Measurements from ENCODE around the gene CLN6. TPM values are rescaled to one million over a fixed set of nuclear protein-coding genes. Genes with fewer than 3 reads are reported as not detected.
"Not testable (repeated sequence)": the region's sequence is repeated elsewhere in the genome, so short reads cannot be mapped to it uniquely, and the experiment has no call there.

The CLN6 gene
- total RNA-seq, 3 donors from 2014 or later, result 20.1 to 39.2 (median 31.0) TPM

DNA sequence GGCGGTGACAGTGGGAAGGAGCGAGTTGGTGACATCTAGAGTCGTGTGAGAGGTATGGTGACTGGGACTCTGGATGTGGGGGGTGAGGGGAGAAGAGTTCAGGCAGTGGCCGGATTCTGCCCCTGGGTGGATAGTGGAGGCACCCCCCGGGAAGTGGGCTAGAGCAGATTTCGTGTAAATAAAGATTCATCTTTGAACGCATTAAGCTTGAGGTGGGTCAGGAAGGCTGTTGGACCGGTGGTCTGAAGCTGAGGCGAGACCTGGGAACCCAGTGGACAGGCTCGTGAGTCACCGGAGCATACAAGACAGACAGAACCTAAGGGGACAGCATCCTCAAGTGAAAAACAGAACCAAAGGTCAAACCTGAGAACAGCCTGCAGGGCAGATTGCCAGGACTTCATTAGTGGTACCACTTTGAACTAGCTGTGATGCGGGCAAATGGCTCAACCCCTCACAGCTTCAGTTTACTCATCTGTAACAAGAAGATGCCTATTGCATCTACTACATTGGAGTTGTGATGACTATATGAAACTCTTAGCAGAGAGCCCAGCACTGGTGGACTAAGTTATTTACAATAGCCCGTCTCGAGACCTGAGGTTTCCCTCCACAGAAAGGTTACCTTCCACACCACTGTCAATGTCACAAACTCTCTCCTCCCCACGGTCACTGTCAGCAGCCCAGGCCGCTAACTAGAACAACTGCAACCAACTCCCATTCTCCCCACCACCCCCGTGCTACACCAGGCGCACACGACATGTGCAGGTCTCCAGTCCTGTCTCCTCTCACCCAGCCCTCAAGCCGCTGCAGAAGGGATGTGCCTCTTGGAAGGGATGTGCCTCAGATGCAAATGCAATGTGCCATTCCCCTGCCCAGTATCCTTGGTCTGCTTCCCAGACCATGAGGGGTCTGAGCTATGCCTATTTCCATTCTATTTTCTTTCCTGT, 901 bp upstream of the CLN6 start:
- TF ChIP-seq, protein P1, sequence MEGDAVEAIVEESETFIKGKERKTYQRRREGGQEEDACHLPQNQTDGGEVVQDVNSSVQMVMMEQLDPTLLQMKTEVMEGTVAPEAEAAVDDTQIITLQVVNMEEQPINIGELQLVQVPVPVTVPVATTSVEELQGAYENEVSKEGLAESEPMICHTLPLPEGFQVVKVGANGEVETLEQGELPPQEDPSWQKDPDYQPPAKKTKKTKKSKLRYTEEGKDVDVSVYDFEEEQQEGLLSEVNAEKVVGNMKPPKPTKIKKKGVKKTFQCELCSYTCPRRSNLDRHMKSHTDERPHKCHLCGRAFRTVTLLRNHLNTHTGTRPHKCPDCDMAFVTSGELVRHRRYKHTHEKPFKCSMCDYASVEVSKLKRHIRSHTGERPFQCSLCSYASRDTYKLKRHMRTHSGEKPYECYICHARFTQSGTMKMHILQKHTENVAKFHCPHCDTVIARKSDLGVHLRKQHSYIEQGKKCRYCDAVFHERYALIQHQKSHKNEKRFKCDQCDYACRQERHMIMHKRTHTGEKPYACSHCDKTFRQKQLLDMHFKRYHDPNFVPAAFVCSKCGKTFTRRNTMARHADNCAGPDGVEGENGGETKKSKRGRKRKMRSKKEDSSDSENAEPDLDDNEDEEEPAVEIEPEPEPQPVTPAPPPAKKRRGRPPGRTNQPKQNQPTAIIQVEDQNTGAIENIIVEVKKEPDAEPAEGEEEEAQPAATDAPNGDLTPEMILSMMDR (IDR thresholded peaks at IDR 0.05), result no peak
- H3K9me3 ChIP-seq, result no peaks in the 10 kb centered on the region
- intact Hi-C loops (cut with DNase I, micrococcal nuclease), result no loop called here
- ATAC-seq (no peak), DNase-seq (peak in 1 of 3 donors; percentile 56)
- no peaks in the 10 kb centered on the region for H3K36me3 ChIP-seq (ENCODE audit: low read depth)
- H3K4me1 ChIP-seq (ENCODE audit: low read depth), result peaks cover 25% of the 10 kb centered on the region
- H3K4me3 ChIP-seq, result no peak overlapping the region

DNA sequence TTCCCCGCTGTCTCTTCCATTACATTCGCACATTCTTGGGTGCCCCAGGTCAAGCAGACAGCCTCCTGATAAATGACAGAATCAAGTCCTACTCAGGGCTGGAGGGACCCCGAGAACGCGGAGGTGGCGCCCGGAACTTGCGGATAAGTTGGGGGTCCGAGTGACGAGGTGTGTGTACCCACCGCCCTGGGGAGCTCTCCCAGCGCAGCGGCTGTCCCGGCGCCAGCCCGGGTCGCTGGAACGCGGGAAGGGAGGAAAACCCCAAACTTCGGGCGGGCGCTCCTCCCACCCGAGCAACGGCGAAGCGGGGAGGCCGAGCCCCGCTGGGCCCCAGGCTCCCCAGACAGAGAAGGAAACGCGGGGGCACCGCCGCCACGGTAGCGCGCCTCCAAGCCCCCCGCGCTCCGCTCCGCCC, 550 bp downstream of the CLN6 start:
- intact Hi-C loops (cut with DNase I, micrococcal nuclease), result no loop called here
- TF ChIP-seq, protein P1 (IDR thresholded peaks at IDR 0.05), result no peak
- Histone ChIP-seq H3K36me3 (ENCODE audit: low read depth) (no peaks in the 10 kb centered on the region), H3K9me3 (no peaks in the 10 kb centered on the region), H3K4me3 (peak overlapping the region; percentile 67), H3K4me1 (ENCODE audit: low read depth) (peaks cover 25% of the 10 kb centered on the region)
- DNase-seq (peak in 1 of 3 donors; percentile 29), ATAC-seq (peak; percentile 5)

DNA sequence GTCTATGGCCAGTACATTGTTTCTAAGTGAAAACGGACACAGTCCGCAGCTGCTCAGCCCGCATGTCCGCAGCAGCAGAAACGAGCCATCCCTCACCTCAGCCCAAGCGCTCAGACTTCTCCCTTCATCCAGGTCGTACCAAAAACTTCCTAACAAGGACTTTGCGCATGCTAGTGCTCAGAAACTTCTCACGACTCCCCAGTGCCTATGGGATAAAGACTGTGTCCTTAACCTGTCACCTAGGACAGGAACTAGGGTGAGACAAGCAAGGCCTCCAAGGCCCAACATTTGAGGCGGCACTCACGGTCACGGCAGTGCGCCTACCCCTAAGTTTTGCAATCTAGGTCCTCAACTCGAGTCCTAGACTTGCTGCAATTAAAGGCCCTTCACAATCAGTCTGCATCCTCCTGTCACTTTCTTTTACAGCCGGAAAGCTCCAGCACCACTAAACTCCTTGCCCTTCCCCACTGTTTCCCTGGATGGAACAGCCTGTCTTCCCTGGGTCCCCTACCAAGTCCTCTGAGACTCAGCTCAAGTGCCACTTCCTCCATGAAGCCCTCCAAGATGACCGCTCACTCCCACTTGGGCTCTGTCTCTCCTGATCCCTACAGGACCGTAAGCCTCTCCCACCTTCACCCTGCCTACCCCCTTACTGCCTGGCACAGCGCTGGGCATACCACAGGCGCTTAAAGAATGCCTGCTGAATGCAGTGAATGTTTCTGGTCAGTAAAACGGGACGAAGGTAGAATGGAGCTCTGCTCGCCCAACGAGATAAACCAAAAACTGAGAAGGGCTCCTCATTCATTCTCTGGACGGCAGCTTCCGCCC, 1.2 kb downstream of the CLN6 start:
- Histone ChIP-seq H3K4me3 (peak overlapping the region; percentile 67), H3K4me1 (ENCODE audit: low read depth) (peaks cover 25% of the 10 kb centered on the region), H3K9me3 (no peaks in the 10 kb centered on the region), H3K36me3 (ENCODE audit: low read depth) (no peaks in the 10 kb centered on the region)
- DNase-seq, result peak in 1 of 3 donors; percentile 24
- intact Hi-C loops (cut with DNase I, micrococcal nuclease), result no loop called here
- ATAC-seq, result no peak
- TF ChIP-seq, protein P1 (IDR thresholded peaks at IDR 0.05), result no peak

DNA sequence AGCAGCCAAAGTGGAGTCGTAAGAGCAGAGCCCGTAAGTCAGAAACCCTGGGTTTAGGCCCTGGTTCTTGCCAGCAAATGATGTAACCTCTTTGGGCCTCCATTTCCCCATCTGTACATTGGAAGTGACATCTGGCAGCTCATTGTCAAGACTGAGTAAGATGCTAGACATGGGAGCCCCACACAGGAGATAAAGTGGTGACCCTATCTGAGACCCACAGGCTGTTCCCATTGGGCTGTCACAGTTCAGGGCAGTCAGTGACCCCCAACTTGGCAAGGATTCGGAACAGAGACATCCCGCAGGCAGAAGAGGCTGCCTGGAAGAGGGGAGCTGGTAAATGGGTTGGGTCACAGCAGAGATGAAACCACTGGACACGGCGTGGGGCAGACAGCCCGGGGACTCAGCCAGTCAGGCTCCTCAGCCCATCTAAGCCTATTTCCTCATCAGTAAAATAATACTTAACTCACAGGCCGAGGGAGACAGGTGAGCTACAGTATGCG, 1.8 kb downstream of the CLN6 start:
- Histone ChIP-seq H3K36me3 (ENCODE audit: low read depth) (no peaks in the 10 kb centered on the region), H3K4me3 (no peak overlapping the region), H3K4me1 (ENCODE audit: low read depth) (peaks cover 25% of the 10 kb centered on the region), H3K9me3 (no peaks in the 10 kb centered on the region)
- intact Hi-C loops (cut with DNase I, micrococcal nuclease), result no loop called here
- ATAC-seq (no peak), DNase-seq (no peak)
- TF ChIP-seq, protein P1 (IDR thresholded peaks at IDR 0.05), result no peak

DNA sequence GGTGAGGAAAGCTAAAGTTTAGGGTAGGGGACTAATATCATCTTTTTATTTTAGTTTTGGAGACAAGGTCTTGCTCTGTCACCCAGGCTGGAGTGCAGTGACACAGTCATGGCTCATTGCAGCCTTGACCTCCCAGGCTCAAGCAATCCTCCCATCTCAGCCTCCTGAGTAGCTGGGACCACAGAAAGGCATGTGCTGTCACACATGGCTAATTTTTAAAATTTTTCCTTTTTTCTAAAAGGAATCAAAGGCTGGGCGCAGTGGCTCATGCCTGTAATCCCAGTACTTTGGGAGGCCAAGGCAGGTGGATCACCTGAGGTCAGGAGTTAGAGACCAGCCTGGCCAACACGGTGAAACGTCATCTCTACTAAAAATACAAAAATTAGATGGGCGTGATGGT, 4.1 kb downstream of the CLN6 start:
- H3K9me3 ChIP-seq; H3K4me3 ChIP-seq; DNase-seq; intact Hi-C loops (cut with DNase I, micrococcal nuclease); H3K36me3 ChIP-seq (ENCODE audit: low read depth); ATAC-seq: not testable (repeated sequence)
- peaks cover 16% of the 10 kb centered on the region for H3K4me1 ChIP-seq (ENCODE audit: low read depth)

All from mucosa of descending colon (tissue), 3 donors.